H9 (cell line): Measurements from ENCODE around the gene SRGAP3. TPM values are rescaled to one million over a fixed set of nuclear protein-coding genes. Genes with fewer than 3 reads are reported as not detected.

Experiments
- DNase-seq: peaks from one replicate; pipeline ENCODE4 v3.0.0-alpha.2; 2017
- H2AFZ ChIP-seq: one replicate; pipeline ENCODE4 v1.6.1; 2013; ENCODE audit warnings: mild to moderate bottlenecking, low read length, control low read depth, moderate library complexity
- H2AK5ac ChIP-seq: 2 replicates; pipeline ENCODE4 v1.6.1; 2013; ENCODE audit warnings: low read length, control low read depth, mixed read lengths; ENCODE audit not compliant: insufficient read length
- H2BK120ac ChIP-seq: one replicate; pipeline ENCODE4 v1.6.1; 2013; ENCODE audit warnings: low read depth, mild to moderate bottlenecking, low read length, control low read depth, inconsistent platforms; ENCODE audit not compliant: poor library complexity, severe bottlenecking
- H2BK12ac ChIP-seq: 2 replicates; pipeline ENCODE4 v1.6.1; 2013; ENCODE audit warnings: low read length, control low read depth, mixed read lengths, low read depth; ENCODE audit not compliant: insufficient read length
- H2BK15ac ChIP-seq: 2 replicates; pipeline ENCODE4 v1.6.1; 2013; ENCODE audit warnings: low read depth, low read length, control low read depth
- H2BK20ac ChIP-seq: one replicate; pipeline ENCODE4 v1.6.1; 2013; ENCODE audit warnings: low read depth, mild to moderate bottlenecking, low read length, control low read depth, inconsistent platforms; ENCODE audit not compliant: poor library complexity, severe bottlenecking
- H2BK5ac ChIP-seq: 2 replicates; pipeline ENCODE4 v1.6.1; 2013; ENCODE audit warnings: low read length, control low read depth, mixed read lengths; ENCODE audit not compliant: insufficient read length
- H3K14ac ChIP-seq: 2 replicates; pipeline ENCODE4 v1.6.1; 2013; ENCODE audit warnings: low read length, control low read depth; ENCODE audit not compliant: insufficient read depth
- H3K18ac ChIP-seq: 2 replicates; pipeline ENCODE4 v1.6.1; 2013; ENCODE audit warnings: low read depth, mild to moderate bottlenecking, mixed read lengths, low read length, control low read depth; ENCODE audit not compliant: insufficient read length
- H3K23ac ChIP-seq: 2 replicates; pipeline ENCODE4 v1.6.1; 2013; ENCODE audit warnings: low read length, control low read depth, mixed read lengths, low read depth; ENCODE audit not compliant: insufficient read length
- H3K23me2 ChIP-seq: 2 replicates; pipeline ENCODE4 v1.6.1; 2013; ENCODE audit warnings: low read depth, mild to moderate bottlenecking, mixed read lengths, low read length, control low read depth; ENCODE audit not compliant: insufficient read length, poor library complexity, severe bottlenecking
- H3K27ac ChIP-seq: 2 replicates; pipeline ENCODE4 v1.5.1; 2013; ENCODE audit warnings: low read length, control low read depth, mixed read lengths, low read depth; ENCODE audit not compliant: insufficient read length
- H3K27me3 ChIP-seq: 2 replicates; pipeline ENCODE4 v1.6.1; 2013; ENCODE audit warnings: low read length, control low read depth, inconsistent platforms; ENCODE audit not compliant: insufficient read depth
- H3K4ac ChIP-seq: 2 replicates; pipeline ENCODE4 v1.6.1; 2013; ENCODE audit warnings: low read depth, mild to moderate bottlenecking, control low read depth, inconsistent platforms, low read length, moderate library complexity
- H3K4me1 ChIP-seq: 2 replicates; pipeline ENCODE4 v1.6.1; 2013; ENCODE audit warnings: low read length, control low read depth, inconsistent platforms; ENCODE audit not compliant: insufficient read depth
- H3K4me2 ChIP-seq: 2 replicates; pipeline ENCODE4 v1.6.1; 2013; ENCODE audit warnings: low read length, control low read depth, mixed read lengths; ENCODE audit not compliant: insufficient read length, insufficient read depth
- H3K56ac ChIP-seq: 2 replicates; pipeline ENCODE4 v1.6.1; 2013; ENCODE audit warnings: low read depth, mild to moderate bottlenecking, mixed read lengths, low read length, control low read depth; ENCODE audit not compliant: insufficient read length
- H3K79me1 ChIP-seq: 2 replicates; pipeline ENCODE4 v1.6.1; 2013; ENCODE audit warnings: low read depth, mild to moderate bottlenecking, moderate library complexity, low read length, control low read depth, inconsistent platforms; ENCODE audit not compliant: insufficient read depth, poor library complexity, severe bottlenecking
- H3K79me2 ChIP-seq: 2 replicates; pipeline ENCODE4 v1.6.1; 2013; ENCODE audit warnings: low read length, control low read depth, inconsistent platforms; ENCODE audit not compliant: insufficient read depth
- H3K9ac ChIP-seq: 2 replicates; pipeline ENCODE4 v1.6.1; 2013; ENCODE audit warnings: low read length, control low read depth, mixed read lengths; ENCODE audit not compliant: insufficient read length; ENCODE audit errors: extremely low read depth
- H3K9me3 ChIP-seq: one replicate; pipeline ENCODE4 v1.6.1; 2013; ENCODE audit warnings: low read depth, low read length, inconsistent platforms; ENCODE audit not compliant: control insufficient read depth
- H3T11ph ChIP-seq: one replicate; pipeline ENCODE4 v1.6.1; 2013; ENCODE audit warnings: mild to moderate bottlenecking, low read length, control low read depth, inconsistent platforms
- H4K20me1 ChIP-seq: one replicate; pipeline ENCODE4 v1.6.1; 2013; ENCODE audit not compliant: control insufficient read depth, insufficient read length, insufficient read depth
- H4K5ac ChIP-seq: 2 replicates; pipeline ENCODE4 v1.6.1; 2013; ENCODE audit warnings: low read depth, mild to moderate bottlenecking, mixed read lengths, low read length, control low read depth; ENCODE audit not compliant: insufficient read length
- H4K8ac ChIP-seq: replicated peaks from 2 replicates; pipeline ENCODE4 v1.6.1; 2013; ENCODE audit warnings: low read length, control low read depth, mixed read lengths, low read depth; ENCODE audit not compliant: insufficient read length
- H4K91ac ChIP-seq: 2 replicates; pipeline ENCODE4 v1.6.1; 2013; ENCODE audit warnings: low read depth, mild to moderate bottlenecking, moderate library complexity, mixed read lengths, low read length, control low read depth; ENCODE audit not compliant: insufficient read length
- H3K27ac Mint-ChIP-seq, 3 experiments: 2 replicates in 2 of 3; 3 replicates in 1 of 3; pipeline ENCODE4 v1.8.0; 2020 to 2021; ENCODE audit warnings: mixed read lengths in 3 of 3, mild to moderate bottlenecking in 1 of 3, moderate library complexity in 1 of 3
- H3K27me3 Mint-ChIP-seq: 2 replicates; pipeline ENCODE4 v1.8.0; 2021; ENCODE audit warnings: low read depth, mild to moderate bottlenecking, moderate library complexity, mixed read lengths
- H3K36me3 Mint-ChIP-seq, 3 experiments: 2 replicates in 2 of 3; 3 replicates in 1 of 3; pipeline ENCODE4 v1.8.0; 2020 to 2021; ENCODE audit warnings: low read depth in 3 of 3, mixed read lengths in 3 of 3; ENCODE audit not compliant: insufficient read depth in 1 of 3
- H3K4me1 Mint-ChIP-seq, 2 experiments: 2 replicates each; pipeline ENCODE4 v1.8.0; 2020; ENCODE audit warnings: mixed read lengths in 2 of 2
- H3K4me3 Mint-ChIP-seq, 2 experiments: 2 replicates in 1 of 2; 3 replicates in 1 of 2; pipeline ENCODE4 v1.8.0; 2020 to 2021; ENCODE audit warnings: mild to moderate bottlenecking in 2 of 2, mixed read lengths in 2 of 2, moderate library complexity in 1 of 2
- H3K9me3 Mint-ChIP-seq, 2 experiments: 2 replicates in 1 of 2; 3 replicates in 1 of 2; pipeline ENCODE4 v1.8.0; 2020; ENCODE audit warnings: mild to moderate bottlenecking in 2 of 2, mixed read lengths in 2 of 2, moderate library complexity in 1 of 2
- WGBS: extraction: QIAGEN DNeasy Blood & Tissue Kit; methylation state at CpG from one replicate; pipeline ENCODE4 v1.1.7; 2013; ENCODE audit warnings: missing lambda C conversion rate, low lambda C conversion rate, mixed read lengths; ENCODE audit not compliant: insufficient read length; ENCODE audit errors: extremely low coverage; 5-methylcytosine and 5-hydroxymethylcytosine counted together
- total RNA-seq: library from RNA; stranded (reverse); gene quantifications from 2 replicates; pipeline ENCODE4 v1.2.1, GENCODE V29; 2021
- TF ChIP-seq, protein P1 (sequence below): fragments of 200-600 bp; sonication (generic); conservative IDR thresholded peaks from 3 replicates; pipeline ENCODE4 v1.8.0; 2021; ENCODE audit warnings: antibody characterized with exemption, mild to moderate bottlenecking

Gene SRGAP3
- total RNA-seq, 1 experiment from 2014 or later = 3.4 TPM

DNA sequence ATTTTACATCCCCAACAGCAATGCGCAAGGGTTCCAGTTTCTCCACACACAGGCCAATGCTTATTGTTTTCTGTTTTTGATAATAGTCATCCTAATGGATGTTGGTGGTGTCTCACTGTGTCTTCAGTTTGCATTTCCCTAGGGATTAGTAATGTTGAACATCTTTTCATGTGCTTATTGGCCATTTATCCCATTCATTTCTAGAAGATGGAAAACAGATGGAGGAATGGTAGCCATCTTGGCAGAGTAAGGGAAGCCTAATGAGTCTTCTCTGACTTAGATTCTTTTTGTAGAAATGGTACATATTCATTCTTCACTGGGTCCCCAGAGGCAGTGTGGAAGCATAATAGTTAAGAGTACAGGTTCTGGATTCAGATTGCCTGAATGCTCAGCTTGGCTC is 46.8 kb upstream of the SRGAP3 start:
- Histone ChIP-seq H3K79me1 (no peaks in the 10 kb centered on the region), H2BK20ac (no peak overlapping the region), H2BK12ac (no peak overlapping the region), H4K8ac (no peak overlapping the region), H3K23ac (no peak overlapping the region), H4K20me1 (no peaks in the 10 kb centered on the region), H3K9ac (no peak overlapping the region), H2BK15ac (no peak overlapping the region), H3K4me2 (no peak overlapping the region), H3K4ac (no peak overlapping the region), H2AK5ac (no peak overlapping the region), H2BK120ac (no peak overlapping the region), H3K27ac (no peak overlapping the region), H3K27me3 (no peaks in the 10 kb centered on the region), H3T11ph (no peak overlapping the region), H3K9me3 (no peaks in the 10 kb centered on the region), H3K18ac (no peak overlapping the region), H3K23me2 (no peaks in the 10 kb centered on the region), H4K91ac (no peak overlapping the region), H3K14ac (no peak overlapping the region), H3K4me1 (no peaks in the 10 kb centered on the region), H4K5ac (no peak overlapping the region), H2AFZ (no peak overlapping the region), H3K56ac (no peak overlapping the region), H3K79me2 (no peaks in the 10 kb centered on the region), H2BK5ac (no peak overlapping the region)
- no peak for DNase-seq
- Mint-ChIP-seq H3K4me1 (peaks cover 10 to 14% of the 10 kb centered on the region in 2 experiments), H3K36me3 (peaks cover 0 to 5% (median 5%) of the 10 kb centered on the region in 3 experiments; a peak in 3 of 7 replicates), H3K27ac (no peak overlapping the region), H3K27me3 (peaks cover 22% of the 10 kb centered on the region), H3K4me3 (no peak overlapping the region), H3K9me3 (peaks cover 3 to 9% of the 10 kb centered on the region in 2 experiments; a peak in 4 of 5 replicates)
- no CpG with 5 or more reads among the region's 1 CpG for WGBS
- TF ChIP-seq, protein P1, sequence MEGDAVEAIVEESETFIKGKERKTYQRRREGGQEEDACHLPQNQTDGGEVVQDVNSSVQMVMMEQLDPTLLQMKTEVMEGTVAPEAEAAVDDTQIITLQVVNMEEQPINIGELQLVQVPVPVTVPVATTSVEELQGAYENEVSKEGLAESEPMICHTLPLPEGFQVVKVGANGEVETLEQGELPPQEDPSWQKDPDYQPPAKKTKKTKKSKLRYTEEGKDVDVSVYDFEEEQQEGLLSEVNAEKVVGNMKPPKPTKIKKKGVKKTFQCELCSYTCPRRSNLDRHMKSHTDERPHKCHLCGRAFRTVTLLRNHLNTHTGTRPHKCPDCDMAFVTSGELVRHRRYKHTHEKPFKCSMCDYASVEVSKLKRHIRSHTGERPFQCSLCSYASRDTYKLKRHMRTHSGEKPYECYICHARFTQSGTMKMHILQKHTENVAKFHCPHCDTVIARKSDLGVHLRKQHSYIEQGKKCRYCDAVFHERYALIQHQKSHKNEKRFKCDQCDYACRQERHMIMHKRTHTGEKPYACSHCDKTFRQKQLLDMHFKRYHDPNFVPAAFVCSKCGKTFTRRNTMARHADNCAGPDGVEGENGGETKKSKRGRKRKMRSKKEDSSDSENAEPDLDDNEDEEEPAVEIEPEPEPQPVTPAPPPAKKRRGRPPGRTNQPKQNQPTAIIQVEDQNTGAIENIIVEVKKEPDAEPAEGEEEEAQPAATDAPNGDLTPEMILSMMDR = no peak
